ENCODE data around the gene OLIG3.
A peak's percentile ranks its signal among the peaks of the same experiment; 100 is the strongest.

OLIG3 gene

GRCh38 chr6:137489046-137490005 is 4.9 kb downstream of the OLIG3 start:
- H3K27me3 ChIP-seq (replicated peaks; ENCODE audit: control insufficient read depth, insufficient read depth, low read length, poor library complexity, severe bottlenecking) = peaks cover 79% of the 10 kb centered on the region
- DNase-seq = no peak
- H3K4me3 ChIP-seq (ENCODE audit: insufficient read depth, low read depth, low read length, poor library complexity, severe bottlenecking) = peak overlapping the region; percentile 37
- H3K9me3 ChIP-seq (ENCODE audit: control insufficient read depth, low read length) = no peaks in the 10 kb centered on the region
- no peak overlapping the region for H3K27ac ChIP-seq (ENCODE audit: insufficient read depth, low read length, poor library complexity, severe bottlenecking)
- no peaks in the 10 kb centered on the region for H3K36me3 ChIP-seq (ENCODE audit: control insufficient read depth, insufficient read depth, low read length)
- peaks cover 42% of the 10 kb centered on the region for H3K4me1 ChIP-seq (ENCODE audit: control insufficient read depth, insufficient read depth, low read length, poor library complexity, severe bottlenecking)

DNA sequence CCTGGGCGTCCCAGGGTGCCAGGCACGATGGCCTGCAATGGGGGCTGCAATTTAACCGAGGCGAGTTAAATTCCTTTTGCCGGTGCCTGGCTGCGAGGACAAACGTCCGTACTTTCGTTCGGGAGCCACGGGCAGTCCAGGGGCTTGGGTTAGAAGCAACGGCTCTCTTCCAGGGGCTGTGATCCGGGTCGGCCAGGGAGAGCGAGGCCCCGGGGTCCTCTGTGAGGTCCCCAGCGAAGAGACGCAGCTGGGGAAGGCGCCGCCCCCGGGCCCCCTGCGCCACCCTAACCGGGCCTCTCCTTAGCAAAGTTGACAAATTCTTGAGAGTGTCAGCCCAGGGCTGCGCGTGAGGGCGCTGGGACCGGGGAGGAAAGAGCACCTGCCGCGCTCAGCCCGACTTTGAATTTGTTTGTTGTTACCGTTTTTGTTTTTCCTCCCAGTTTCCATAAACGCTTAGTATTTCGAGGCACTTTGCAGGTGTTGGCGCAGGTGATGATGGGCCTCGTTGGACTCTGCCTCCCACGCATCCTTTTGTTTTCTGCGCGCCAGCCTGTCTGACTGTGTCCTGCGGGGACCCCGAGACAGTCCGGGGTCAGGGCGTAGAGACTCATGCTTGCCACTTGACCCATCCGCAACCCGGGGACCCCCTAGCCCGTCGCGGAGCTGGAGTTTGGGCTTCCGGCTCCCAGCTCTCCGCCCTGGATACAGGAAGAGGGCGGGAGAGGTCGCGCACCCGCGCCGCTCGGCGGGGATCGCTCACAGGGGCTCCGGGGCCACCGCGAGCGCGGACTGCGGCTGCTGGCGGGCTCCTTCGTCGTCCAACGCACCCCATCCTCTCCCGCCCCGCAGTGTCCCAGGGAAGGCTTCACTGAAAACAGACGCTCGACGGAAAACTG is 5.8 kb downstream of the OLIG3 start:
- H3K4me1 ChIP-seq (ENCODE audit: control insufficient read depth, insufficient read depth, low read length, poor library complexity, severe bottlenecking) = peaks cover 33% of the 10 kb centered on the region
- H3K9me3 ChIP-seq (ENCODE audit: control insufficient read depth, low read length) = no peaks in the 10 kb centered on the region
- DNase-seq = no peak
- H3K27ac ChIP-seq (ENCODE audit: insufficient read depth, low read length, poor library complexity, severe bottlenecking) = no peak overlapping the region
- peak overlapping the region; percentile 37 for H3K4me3 ChIP-seq (ENCODE audit: insufficient read depth, low read depth, low read length, poor library complexity, severe bottlenecking)
- H3K36me3 ChIP-seq (ENCODE audit: control insufficient read depth, insufficient read depth, low read length) = no peaks in the 10 kb centered on the region
- peaks cover 70% of the 10 kb centered on the region for H3K27me3 ChIP-seq (replicated peaks; ENCODE audit: control insufficient read depth, insufficient read depth, low read length, poor library complexity, severe bottlenecking)

DNA sequence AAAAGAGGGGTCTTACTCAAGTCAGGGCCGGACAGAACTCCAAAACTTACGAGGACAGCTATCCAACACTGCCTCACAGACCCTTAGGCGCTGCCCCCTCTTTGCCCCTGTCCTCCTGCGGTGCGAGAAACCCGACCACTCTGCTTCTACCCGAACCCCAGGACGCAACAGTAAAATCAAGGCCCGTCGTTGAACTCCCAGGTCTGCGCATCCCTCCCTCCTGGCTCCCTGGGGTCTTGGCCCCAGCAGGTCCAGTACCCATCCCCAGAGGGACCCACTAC is 6.4 kb downstream of the OLIG3 start:
- Histone ChIP-seq H3K27ac (ENCODE audit: insufficient read depth, low read length, poor library complexity, severe bottlenecking) (no peak overlapping the region), H3K27me3 (replicated peaks; ENCODE audit: control insufficient read depth, insufficient read depth, low read length, poor library complexity, severe bottlenecking) (peaks cover 64% of the 10 kb centered on the region), H3K4me1 (ENCODE audit: control insufficient read depth, insufficient read depth, low read length, poor library complexity, severe bottlenecking) (peaks cover 27% of the 10 kb centered on the region), H3K36me3 (ENCODE audit: control insufficient read depth, insufficient read depth, low read length) (no peaks in the 10 kb centered on the region), H3K9me3 (ENCODE audit: control insufficient read depth, low read length) (no peaks in the 10 kb centered on the region), H3K4me3 (ENCODE audit: insufficient read depth, low read depth, low read length, poor library complexity, severe bottlenecking) (no peak overlapping the region)
- DNase-seq = no peak

DNA sequence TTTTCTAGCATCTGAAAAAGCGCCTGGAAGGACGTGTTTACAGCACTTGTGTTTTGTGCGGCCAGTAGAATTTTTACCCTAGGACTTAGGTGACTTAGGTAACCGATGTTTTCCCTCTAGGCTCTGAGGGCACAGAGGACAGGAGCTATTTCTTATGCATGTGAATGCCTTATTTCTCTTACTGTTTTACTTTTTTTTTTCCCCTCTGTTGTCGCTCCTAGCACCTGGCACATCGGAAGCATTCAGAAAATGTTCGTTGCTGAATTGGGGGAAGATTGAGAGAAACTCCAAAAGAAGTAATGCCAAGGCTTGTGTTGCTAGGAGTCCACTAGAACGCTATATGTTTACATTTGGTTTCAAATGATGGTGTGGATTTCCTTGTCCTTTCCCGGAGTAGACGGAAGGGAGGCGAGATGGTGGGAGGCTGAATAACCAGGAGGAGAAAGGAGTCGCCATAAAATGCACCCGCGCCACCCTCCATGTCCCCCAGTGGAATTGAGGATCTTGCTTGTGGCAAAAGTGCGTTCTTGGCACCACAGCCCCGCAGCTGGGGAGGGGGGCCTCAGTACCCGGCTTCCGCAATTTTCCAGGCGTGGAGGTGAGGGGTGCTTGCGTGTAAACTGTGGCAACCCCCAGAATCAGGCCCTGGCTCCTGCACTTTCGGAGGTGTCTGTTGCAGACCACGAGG is 6.9 kb downstream of the OLIG3 start:
- DNase-seq = no peak
- H3K4me1 ChIP-seq (ENCODE audit: control insufficient read depth, insufficient read depth, low read length, poor library complexity, severe bottlenecking) = peaks cover 26% of the 10 kb centered on the region
- no peak overlapping the region for H3K27ac ChIP-seq (ENCODE audit: insufficient read depth, low read length, poor library complexity, severe bottlenecking)
- H3K36me3 ChIP-seq (ENCODE audit: control insufficient read depth, insufficient read depth, low read length) = no peaks in the 10 kb centered on the region
- H3K27me3 ChIP-seq (replicated peaks; ENCODE audit: control insufficient read depth, insufficient read depth, low read length, poor library complexity, severe bottlenecking) = peaks cover 59% of the 10 kb centered on the region
- no peak overlapping the region for H3K4me3 ChIP-seq (ENCODE audit: insufficient read depth, low read depth, low read length, poor library complexity, severe bottlenecking)
- no peaks in the 10 kb centered on the region for H3K9me3 ChIP-seq (ENCODE audit: control insufficient read depth, low read length)

DNA sequence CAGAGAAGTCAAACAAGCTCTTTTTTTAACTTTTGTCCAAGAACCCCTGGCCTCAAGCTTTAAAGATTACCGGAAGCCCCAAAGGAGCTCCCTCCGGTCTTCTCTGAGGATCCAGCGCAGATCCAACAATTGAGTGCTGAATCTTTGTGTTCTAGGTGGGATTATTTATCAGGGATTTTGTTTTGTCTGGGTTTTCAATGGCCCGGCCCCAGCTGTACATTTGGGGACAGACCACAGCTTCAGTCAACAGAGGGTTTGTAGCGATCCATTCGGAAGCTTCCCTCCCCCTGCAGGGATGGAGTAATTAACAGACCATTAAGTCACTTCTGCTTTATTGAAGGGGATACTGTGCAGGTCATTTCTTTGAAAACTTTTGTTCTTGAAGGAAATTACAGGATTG is 7.8 kb downstream of the OLIG3 start:
- no peak for DNase-seq
- Histone ChIP-seq H3K27me3 (replicated peaks; ENCODE audit: control insufficient read depth, insufficient read depth, low read length, poor library complexity, severe bottlenecking) (peaks cover 50% of the 10 kb centered on the region), H3K4me3 (ENCODE audit: insufficient read depth, low read depth, low read length, poor library complexity, severe bottlenecking) (no peak overlapping the region)

GRCh38 chr6:137480431-137480830 is 13.8 kb downstream of the OLIG3 start:
- Histone ChIP-seq H3K27ac (ENCODE audit: insufficient read depth, low read length, poor library complexity, severe bottlenecking) (no peak overlapping the region), H3K4me3 (ENCODE audit: insufficient read depth, low read depth, low read length, poor library complexity, severe bottlenecking) (no peak overlapping the region), H3K9me3 (ENCODE audit: control insufficient read depth, low read length) (no peaks in the 10 kb centered on the region), H3K27me3 (replicated peaks; ENCODE audit: control insufficient read depth, insufficient read depth, low read length, poor library complexity, severe bottlenecking) (no peaks in the 10 kb centered on the region), H3K4me1 (ENCODE audit: control insufficient read depth, insufficient read depth, low read length, poor library complexity, severe bottlenecking) (no peaks in the 10 kb centered on the region), H3K36me3 (ENCODE audit: control insufficient read depth, insufficient read depth, low read length) (no peaks in the 10 kb centered on the region)
- DNase-seq = no peak

More for the DNA sequence above, 7.8 kb downstream of the OLIG3 start:
- Histone ChIP-seq H3K36me3 (ENCODE audit: control insufficient read depth, insufficient read depth, low read length) (no peaks in the 10 kb centered on the region), H3K27ac (ENCODE audit: insufficient read depth, low read length, poor library complexity, severe bottlenecking) (no peak overlapping the region), H3K4me1 (ENCODE audit: control insufficient read depth, insufficient read depth, low read length, poor library complexity, severe bottlenecking) (peaks cover 26% of the 10 kb centered on the region), H3K9me3 (ENCODE audit: control insufficient read depth, low read length) (no peaks in the 10 kb centered on the region)

DNA sequence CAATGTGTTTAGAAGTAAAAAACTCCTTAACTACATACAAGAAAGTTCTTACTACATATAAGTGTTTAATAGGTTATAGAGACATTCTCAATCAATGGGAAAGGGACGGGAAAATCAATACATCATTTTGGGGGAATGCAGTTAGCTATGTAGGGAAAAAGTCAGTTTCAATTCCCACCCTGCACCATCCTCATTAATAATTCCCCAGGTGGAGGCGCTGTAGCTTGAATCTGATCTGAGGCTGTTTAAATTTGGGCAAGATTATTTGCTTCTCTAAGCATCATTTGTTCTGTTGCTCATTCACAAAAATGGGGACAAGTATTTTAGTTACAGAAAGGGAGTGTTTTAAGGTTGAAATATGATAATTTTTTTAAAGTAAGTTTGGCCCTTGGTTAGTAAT is 19.1 kb downstream of the OLIG3 start:
- no peaks in the 10 kb centered on the region for H3K27me3 ChIP-seq (replicated peaks; ENCODE audit: control insufficient read depth, insufficient read depth, low read length, poor library complexity, severe bottlenecking)
- no peak overlapping the region for H3K4me3 ChIP-seq (ENCODE audit: insufficient read depth, low read depth, low read length, poor library complexity, severe bottlenecking)
- H3K9me3 ChIP-seq (ENCODE audit: control insufficient read depth, low read length) = no peaks in the 10 kb centered on the region
- no peaks in the 10 kb centered on the region for H3K4me1 ChIP-seq (ENCODE audit: control insufficient read depth, insufficient read depth, low read length, poor library complexity, severe bottlenecking)
- H3K36me3 ChIP-seq (ENCODE audit: control insufficient read depth, insufficient read depth, low read length) = no peaks in the 10 kb centered on the region
- DNase-seq = no peak
- H3K27ac ChIP-seq (ENCODE audit: insufficient read depth, low read length, poor library complexity, severe bottlenecking) = no peak overlapping the region

GRCh38 chr6:137473598-137473997 is 20.6 kb downstream of the OLIG3 start:
- no peaks in the 10 kb centered on the region for H3K9me3 ChIP-seq (ENCODE audit: control insufficient read depth, low read length)
- no peaks in the 10 kb centered on the region for H3K4me1 ChIP-seq (ENCODE audit: control insufficient read depth, insufficient read depth, low read length, poor library complexity, severe bottlenecking)
- H3K36me3 ChIP-seq (ENCODE audit: control insufficient read depth, insufficient read depth, low read length) = no peaks in the 10 kb centered on the region
- H3K27ac ChIP-seq (ENCODE audit: insufficient read depth, low read length, poor library complexity, severe bottlenecking) = no peak overlapping the region
- no peak overlapping the region for H3K4me3 ChIP-seq (ENCODE audit: insufficient read depth, low read depth, low read length, poor library complexity, severe bottlenecking)
- DNase-seq = no peak
- H3K27me3 ChIP-seq (replicated peaks; ENCODE audit: control insufficient read depth, insufficient read depth, low read length, poor library complexity, severe bottlenecking) = no peaks in the 10 kb centered on the region

GRCh38 chr6:137472641-137473137 is 21.5 kb downstream of the OLIG3 start:
- H3K4me1 ChIP-seq (ENCODE audit: control insufficient read depth, insufficient read depth, low read length, poor library complexity, severe bottlenecking) = no peaks in the 10 kb centered on the region
- H3K36me3 ChIP-seq (ENCODE audit: control insufficient read depth, insufficient read depth, low read length) = no peaks in the 10 kb centered on the region
- no peak overlapping the region for H3K4me3 ChIP-seq (ENCODE audit: insufficient read depth, low read depth, low read length, poor library complexity, severe bottlenecking)
- no peak overlapping the region for H3K27ac ChIP-seq (ENCODE audit: insufficient read depth, low read length, poor library complexity, severe bottlenecking)
- no peaks in the 10 kb centered on the region for H3K9me3 ChIP-seq (ENCODE audit: control insufficient read depth, low read length)
- H3K27me3 ChIP-seq (replicated peaks; ENCODE audit: control insufficient read depth, insufficient read depth, low read length, poor library complexity, severe bottlenecking) = no peaks in the 10 kb centered on the region
- DNase-seq = no peak

All from effector memory CD4-positive, alpha-beta T cell (primary cell).